D721Med (cell line): ENCODE data around the gene LTBP3.

Experiments used
- DNase-seq: peaks from one replicate; pipeline ENCODE4 v3.0.0; 2011; ENCODE audit warnings: low spot score; ENCODE audit not compliant: insufficient read length
- FAIRE-seq: peaks from 2 replicates; lab custom pipeline; 2011; peaks lifted over from hg19 to GRCh38; lab: Jason Lieb, UNC
- CTCF ChIP-seq: IDR thresholded peaks from 2 replicates; pipeline ENCODE4 v1.5.1; 2012; ENCODE audit warnings: mild to moderate bottlenecking, control low read depth; ENCODE audit not compliant: insufficient read depth; ENCODE audit errors: missing control alignments

LTBP3 gene

GRCh38 chr11:65537620-65538231 lies 20.4 kb downstream of the LTBP3 start:
- FAIRE-seq (no peak), DNase-seq (peak; percentile 88)
- no peak for TF ChIP-seq CTCF

GRCh38 chr11:65537296-65537597 lies 20.9 kb downstream of the LTBP3 start:
- no peak for FAIRE-seq
- TF ChIP-seq CTCF = no peak
- DNase-seq = no peak

GRCh38 chr11:65536412-65537295 lies 21.5 kb downstream of the LTBP3 start:
- TF ChIP-seq CTCF = no peak
- peak; percentile 81 for DNase-seq
- FAIRE-seq = no peak

- no peak for FAIRE-seq
- no peak for TF ChIP-seq CTCF
- no peak for DNase-seq
Observed at GRCh38 chr11:65535102-65535501, 23.1 kb downstream of the LTBP3 start.

GRCh38 chr11:65532388-65533064 lies 25.6 kb downstream of the LTBP3 start:
- no peak for TF ChIP-seq CTCF
- DNase-seq (no peak), FAIRE-seq (no peak)

- DNase-seq (peak; percentile 11), FAIRE-seq (no peak)
- TF ChIP-seq CTCF = no peak
Observed at GRCh38 chr11:65530157-65530496, 28.0 kb downstream of the LTBP3 start.
